IPS-20b (cell line): Measurements from ENCODE around the gene PSMA5.

ENCODE experiments used
- H3K27ac ChIP-seq: one replicate; pipeline ENCODE4 v1.5.1; 2013; ENCODE audit warnings: low read length
- H3K27me3 ChIP-seq: 2 replicates; pipeline ENCODE4 v1.6.1; 2013; ENCODE audit warnings: mild to moderate bottlenecking, low read length, inconsistent platforms; ENCODE audit not compliant: insufficient read depth
- H3K36me3 ChIP-seq: 2 replicates; pipeline ENCODE4 v1.6.1; 2013; ENCODE audit warnings: low read depth, mild to moderate bottlenecking, inconsistent platforms, low read length, moderate library complexity; ENCODE audit not compliant: insufficient read depth
- H3K4me1 ChIP-seq: 2 replicates; pipeline ENCODE4 v1.6.1; 2013; ENCODE audit warnings: mild to moderate bottlenecking, control low read depth, inconsistent platforms, low read length, moderate library complexity; ENCODE audit not compliant: insufficient read depth
- H3K4me3 ChIP-seq: 2 replicates; pipeline ENCODE4 v1.5.1; 2013; ENCODE audit warnings: mild to moderate bottlenecking, low read length, inconsistent platforms
- H3K9ac ChIP-seq: 2 replicates; pipeline ENCODE4 v1.6.1; 2013; ENCODE audit warnings: low read depth, mild to moderate bottlenecking, inconsistent platforms, low read length, moderate library complexity
- H3K9me3 ChIP-seq: 2 replicates; pipeline ENCODE4 v1.6.1; 2013; ENCODE audit warnings: mild to moderate bottlenecking, low read depth, low read length, inconsistent platforms; ENCODE audit not compliant: insufficient read depth

PSMA5 gene

DNA sequence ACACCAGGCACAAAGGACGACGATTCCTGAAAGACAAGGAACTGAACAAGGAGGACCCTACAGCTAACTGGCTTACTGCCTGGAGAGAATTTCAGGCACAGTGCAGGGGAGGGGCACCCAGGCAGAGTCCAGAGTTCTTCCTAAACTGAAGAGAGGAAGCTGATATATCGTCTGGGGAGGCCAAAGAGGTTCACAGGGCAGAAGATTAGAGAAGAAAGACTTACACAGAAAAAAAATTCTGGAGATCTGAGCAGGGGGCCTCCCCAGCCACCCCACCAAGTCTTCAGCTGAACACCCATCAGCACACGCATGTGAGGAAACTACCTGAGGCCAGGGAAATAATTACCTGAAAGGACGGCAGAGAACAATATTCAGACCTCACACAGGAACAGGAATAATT, 53.1 kb downstream of the PSMA5 start:
- Histone ChIP-seq H3K27me3 (no peaks in the 10 kb centered on the region), H3K4me3 (no peak overlapping the region), H3K9ac (no peak overlapping the region), H3K36me3 (no peaks in the 10 kb centered on the region), H3K27ac (no peak overlapping the region), H3K4me1 (peaks cover 14% of the 10 kb centered on the region), H3K9me3 (no peaks in the 10 kb centered on the region)

DNA sequence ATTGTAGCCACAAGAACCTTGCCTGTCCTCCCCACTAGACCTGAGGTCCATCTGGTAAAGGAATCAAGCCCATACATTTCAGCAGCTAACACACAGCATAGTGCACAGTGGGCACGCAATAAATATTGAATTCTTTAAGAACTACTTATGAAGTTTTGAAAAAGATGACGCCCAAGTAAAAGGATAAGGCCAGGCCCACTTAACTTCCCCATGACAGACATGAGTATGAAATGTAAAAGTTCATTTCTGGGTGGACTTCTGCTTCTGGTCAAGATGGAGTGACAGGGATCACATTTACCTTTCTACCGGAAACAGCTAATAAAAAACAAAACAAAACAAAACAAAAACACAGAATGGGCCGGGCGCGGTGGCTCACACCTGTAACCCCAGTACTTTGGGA, 54.0 kb downstream of the PSMA5 start:
- no peak overlapping the region for H3K27ac ChIP-seq
- no peaks in the 10 kb centered on the region for H3K27me3 ChIP-seq
- H3K9me3 ChIP-seq: no peaks in the 10 kb centered on the region
- H3K9ac ChIP-seq: no peak overlapping the region
- H3K4me3 ChIP-seq: no peak overlapping the region
- peaks cover 4% of the 10 kb centered on the region; the same call in 1 of the 2 replicates for H3K36me3 ChIP-seq
- H3K4me1 ChIP-seq: peaks cover 14% of the 10 kb centered on the region

DNA sequence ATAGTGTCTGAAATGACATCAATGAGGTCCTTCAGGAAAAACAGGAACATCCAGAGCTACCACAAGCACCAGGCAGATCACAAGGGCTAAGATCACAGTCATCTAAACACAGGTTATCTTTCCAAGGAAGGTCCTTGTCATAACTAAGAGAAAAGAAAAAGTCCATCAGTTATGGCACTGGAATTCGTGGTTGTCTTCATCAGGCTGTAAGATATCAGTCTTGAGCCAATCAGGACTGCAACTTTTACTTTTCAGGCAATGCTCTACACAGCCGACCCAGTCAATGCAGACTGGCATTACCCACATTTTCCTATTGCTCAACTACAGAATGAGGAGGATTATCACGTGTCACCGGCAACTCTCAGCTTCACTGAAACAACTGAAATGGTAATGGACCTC, 54.9 kb downstream of the PSMA5 start:
- Histone ChIP-seq H3K4me1 (peaks cover 14% of the 10 kb centered on the region), H3K27ac (no peak overlapping the region), H3K4me3 (no peak overlapping the region), H3K9ac (no peak overlapping the region), H3K27me3 (no peaks in the 10 kb centered on the region), H3K36me3 (peaks cover 14% of the 10 kb centered on the region), H3K9me3 (no peaks in the 10 kb centered on the region)

DNA sequence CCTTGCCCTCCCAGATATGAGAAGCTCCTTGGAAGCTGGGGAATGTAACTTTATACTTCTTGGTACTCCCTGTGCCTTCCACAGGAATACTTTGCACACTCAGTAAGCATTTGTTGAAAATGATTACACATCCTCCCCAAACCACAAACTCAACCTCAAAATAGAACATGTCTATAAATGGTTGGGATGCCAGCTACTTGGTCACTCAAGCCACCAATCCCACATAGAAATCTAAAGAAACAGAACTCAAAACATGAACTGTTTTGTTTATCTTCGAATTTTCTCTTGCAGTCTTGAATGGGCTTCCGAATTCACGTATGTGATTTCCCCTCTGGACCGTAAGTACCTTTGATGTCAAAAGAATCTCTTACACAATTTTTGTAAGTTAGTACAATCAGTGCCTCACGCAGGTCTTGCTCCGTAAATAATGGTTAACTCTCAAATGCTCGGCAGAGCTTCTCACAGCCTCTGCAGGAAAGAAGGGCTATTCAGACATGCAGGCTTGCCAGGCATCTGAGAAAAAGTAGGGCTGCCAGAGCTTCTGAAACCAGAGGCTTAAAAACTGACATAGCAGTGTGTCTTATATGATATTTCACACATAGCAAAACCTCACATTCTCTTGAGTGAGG, 55.4 kb downstream of the PSMA5 start:
- H3K9me3 ChIP-seq: no peaks in the 10 kb centered on the region
- H3K9ac ChIP-seq: no peak overlapping the region
- peaks cover 14% of the 10 kb centered on the region for H3K4me1 ChIP-seq
- no peak overlapping the region for H3K27ac ChIP-seq
- H3K27me3 ChIP-seq: no peaks in the 10 kb centered on the region
- no peak overlapping the region for H3K4me3 ChIP-seq
- peaks cover 19% of the 10 kb centered on the region for H3K36me3 ChIP-seq

DNA sequence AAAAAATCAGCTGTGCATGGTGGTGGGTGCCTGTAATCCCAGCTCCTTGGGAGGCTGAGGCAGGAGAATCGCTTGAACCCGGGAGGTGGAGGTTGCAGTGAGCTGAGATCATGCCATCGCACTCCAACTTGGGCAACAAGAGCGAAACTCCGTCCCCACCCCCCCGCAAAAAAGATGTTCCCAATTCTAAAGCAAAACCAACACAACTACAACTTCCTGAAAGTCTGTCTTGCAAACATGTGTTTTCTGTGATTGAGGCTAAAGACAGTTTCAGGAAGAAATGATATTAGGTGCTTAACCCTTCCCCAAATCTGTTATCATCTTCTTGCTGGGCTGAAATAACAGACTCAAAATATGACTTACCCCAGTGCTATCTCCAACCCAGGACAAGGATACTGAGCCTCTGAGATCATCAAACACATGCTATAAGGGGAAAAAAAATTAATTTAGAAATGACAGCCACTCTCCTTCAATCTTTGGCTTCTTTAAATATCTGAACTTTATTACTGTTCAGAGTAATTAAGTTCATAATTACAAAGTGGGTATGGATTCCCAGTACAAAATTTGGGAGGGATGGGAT, 57.0 kb downstream of the PSMA5 start:
- Histone ChIP-seq H3K27ac (no peak overlapping the region), H3K36me3 (peaks cover 30% of the 10 kb centered on the region), H3K9ac (no peak overlapping the region), H3K4me1 (peaks cover 14% of the 10 kb centered on the region), H3K27me3 (no peaks in the 10 kb centered on the region), H3K4me3 (no peak overlapping the region), H3K9me3 (no peaks in the 10 kb centered on the region)

DNA sequence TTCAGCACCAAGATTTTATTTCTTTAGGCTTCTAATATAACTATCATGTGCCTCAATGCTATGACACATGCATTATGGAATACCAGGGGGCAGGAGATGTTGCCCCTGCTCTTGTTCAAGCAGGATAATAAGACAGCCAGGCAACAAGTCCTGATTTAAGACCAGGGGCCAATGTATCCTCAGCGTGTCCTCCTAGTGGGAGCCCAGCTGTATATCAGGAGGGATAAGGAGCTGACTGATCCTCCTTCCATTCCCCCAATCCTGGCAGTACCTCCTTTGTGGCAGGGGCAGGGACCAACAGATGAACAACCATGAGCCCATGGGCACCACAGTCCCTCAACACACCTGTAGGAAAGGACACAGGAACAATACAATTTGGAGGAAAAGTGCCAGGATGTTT, 57.8 kb downstream of the PSMA5 start:
- Histone ChIP-seq H3K27ac (no peak overlapping the region), H3K9ac (no peak overlapping the region), H3K36me3 (peaks cover 31% of the 10 kb centered on the region), H3K4me1 (peaks cover 14% of the 10 kb centered on the region), H3K4me3 (no peak overlapping the region), H3K27me3 (no peaks in the 10 kb centered on the region), H3K9me3 (no peaks in the 10 kb centered on the region)

DNA sequence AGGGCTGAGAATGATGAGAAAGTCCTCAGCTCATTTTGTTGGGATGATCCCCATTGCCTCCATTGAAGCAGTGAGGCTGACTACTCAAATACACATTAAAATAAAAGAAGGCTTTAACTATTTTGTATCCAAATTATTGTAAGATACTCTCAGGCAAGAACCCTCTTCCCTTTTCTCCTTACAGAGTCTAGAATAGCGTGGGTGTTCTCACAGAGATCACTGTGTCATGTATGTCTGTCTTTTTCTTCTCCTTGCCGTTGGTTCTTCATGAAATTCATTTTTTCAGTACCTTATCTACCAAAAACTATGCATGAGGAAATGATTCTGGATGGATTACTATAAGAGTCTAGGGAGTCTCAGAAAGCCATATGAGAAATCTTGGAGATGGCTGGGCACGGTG, 58.6 kb downstream of the PSMA5 start:
- H3K4me3 ChIP-seq: no peak overlapping the region
- H3K9me3 ChIP-seq: no peaks in the 10 kb centered on the region
- H3K27me3 ChIP-seq: no peaks in the 10 kb centered on the region
- H3K4me1 ChIP-seq: peaks cover 14% of the 10 kb centered on the region
- H3K36me3 ChIP-seq: peaks cover 31% of the 10 kb centered on the region
- H3K27ac ChIP-seq: no peak overlapping the region
- no peak overlapping the region for H3K9ac ChIP-seq

DNA sequence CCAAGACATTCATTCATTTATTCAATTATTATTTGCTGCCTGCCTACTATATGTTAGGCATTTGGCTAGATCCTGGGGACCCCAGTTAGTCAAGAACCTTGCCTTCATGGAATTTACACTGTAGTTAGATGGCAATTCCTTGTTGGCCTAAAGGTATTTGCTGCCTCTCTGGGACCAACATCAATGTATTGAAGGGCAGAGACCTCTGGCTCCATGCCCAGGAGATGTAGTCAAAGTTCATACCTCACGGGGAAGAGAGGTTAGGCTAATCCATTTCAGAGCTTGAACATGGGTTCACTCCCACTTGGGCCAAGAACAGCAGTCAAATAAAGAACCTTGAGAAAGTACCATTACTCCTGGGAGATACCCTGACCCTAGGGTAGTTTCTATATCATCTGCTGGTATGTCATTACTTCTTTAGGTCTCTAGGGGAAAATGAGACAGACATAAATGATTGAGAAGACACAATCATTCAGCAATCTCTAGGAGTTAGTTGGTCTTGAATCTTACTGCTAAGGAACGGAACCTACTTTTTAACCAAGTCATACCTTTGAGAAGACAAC, 60.5 kb downstream of the PSMA5 start:
- no peak overlapping the region for H3K27ac ChIP-seq
- H3K36me3 ChIP-seq: peaks cover 31% of the 10 kb centered on the region
- no peaks in the 10 kb centered on the region for H3K27me3 ChIP-seq
- H3K4me1 ChIP-seq: peaks cover 8% of the 10 kb centered on the region; the same call in 1 of the 2 replicates
- no peaks in the 10 kb centered on the region for H3K9me3 ChIP-seq
- no peak overlapping the region for H3K9ac ChIP-seq
- no peak overlapping the region for H3K4me3 ChIP-seq

DNA sequence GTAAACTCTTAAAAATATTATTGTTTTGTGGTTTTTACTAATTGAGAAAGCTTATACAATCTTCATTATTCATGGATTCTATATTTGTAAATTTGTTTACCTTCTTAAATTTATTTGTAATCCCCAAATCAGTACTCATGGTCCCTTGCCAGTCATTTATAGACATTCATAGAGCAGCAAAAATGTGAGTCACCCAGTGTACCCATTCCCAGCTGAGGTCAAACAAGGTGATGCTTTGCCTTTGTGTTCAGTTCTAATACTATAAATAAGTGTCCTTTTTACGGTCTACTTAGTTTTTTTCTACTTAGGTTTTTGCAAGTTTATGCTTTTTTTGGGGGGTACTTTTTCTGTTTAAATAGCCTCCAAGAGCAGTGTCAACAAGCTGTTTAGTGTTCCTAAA, 64.6 kb downstream of the PSMA5 start:
- Histone ChIP-seq H3K36me3 (peaks cover 21% of the 10 kb centered on the region), H3K9ac (no peak overlapping the region), H3K9me3 (no peaks in the 10 kb centered on the region), H3K4me3 (no peak overlapping the region), H3K27ac (no peak overlapping the region), H3K27me3 (no peaks in the 10 kb centered on the region), H3K4me1 (peaks cover 7% of the 10 kb centered on the region; the same call in 1 of the 2 replicates)

DNA sequence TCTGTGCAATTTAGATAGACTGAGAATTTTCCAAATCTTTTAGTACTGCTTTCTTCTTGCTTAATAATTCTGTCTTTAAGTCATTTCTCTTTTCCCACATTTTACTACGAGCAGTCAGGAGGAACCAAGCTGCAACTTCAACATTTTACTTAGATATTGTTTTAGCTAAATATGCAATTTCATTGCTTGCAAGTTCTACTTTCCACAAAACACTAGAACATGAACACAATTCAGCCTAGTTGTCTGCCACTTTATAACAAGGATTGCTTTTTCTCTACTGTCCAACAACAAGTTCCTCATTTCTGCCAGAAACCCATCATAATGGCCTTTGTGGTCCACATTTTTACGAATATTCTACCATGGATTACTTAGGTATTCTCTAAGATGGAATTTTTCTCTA, 65.2 kb downstream of the PSMA5 start:
- Histone ChIP-seq H3K4me3 (no peak overlapping the region), H3K4me1 (peaks cover 7% of the 10 kb centered on the region; the same call in 1 of the 2 replicates), H3K27ac (no peak overlapping the region), H3K36me3 (peaks cover 15% of the 10 kb centered on the region; the same call in 1 of the 2 replicates), H3K27me3 (no peaks in the 10 kb centered on the region), H3K9me3 (no peaks in the 10 kb centered on the region), H3K9ac (no peak overlapping the region)

DNA sequence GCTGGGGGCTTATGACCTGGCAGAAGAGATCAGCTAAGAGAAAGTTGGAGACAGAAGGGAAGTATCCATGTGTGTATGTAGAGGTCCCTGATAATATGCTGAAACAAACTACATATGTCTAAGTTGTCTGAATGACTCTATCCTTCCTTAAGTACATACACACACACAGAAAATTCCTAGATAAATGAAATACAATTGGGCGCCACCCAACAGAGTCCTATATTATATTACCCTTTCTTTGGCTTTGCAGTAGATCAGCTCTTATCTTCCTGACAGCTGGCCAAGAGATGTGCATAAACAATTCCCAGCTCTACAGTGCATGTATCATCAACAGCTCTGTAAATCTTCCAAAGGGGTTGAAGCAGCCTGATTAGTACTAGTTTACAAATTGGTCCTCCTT, 68.6 kb downstream of the PSMA5 start:
- peaks cover 9% of the 10 kb centered on the region; the same call in 1 of the 2 replicates for H3K4me1 ChIP-seq
- no peaks in the 10 kb centered on the region for H3K27me3 ChIP-seq
- no peak overlapping the region for H3K4me3 ChIP-seq
- peaks cover 6% of the 10 kb centered on the region for H3K36me3 ChIP-seq
- no peak overlapping the region for H3K27ac ChIP-seq
- H3K9me3 ChIP-seq: no peaks in the 10 kb centered on the region
- no peak overlapping the region for H3K9ac ChIP-seq

DNA sequence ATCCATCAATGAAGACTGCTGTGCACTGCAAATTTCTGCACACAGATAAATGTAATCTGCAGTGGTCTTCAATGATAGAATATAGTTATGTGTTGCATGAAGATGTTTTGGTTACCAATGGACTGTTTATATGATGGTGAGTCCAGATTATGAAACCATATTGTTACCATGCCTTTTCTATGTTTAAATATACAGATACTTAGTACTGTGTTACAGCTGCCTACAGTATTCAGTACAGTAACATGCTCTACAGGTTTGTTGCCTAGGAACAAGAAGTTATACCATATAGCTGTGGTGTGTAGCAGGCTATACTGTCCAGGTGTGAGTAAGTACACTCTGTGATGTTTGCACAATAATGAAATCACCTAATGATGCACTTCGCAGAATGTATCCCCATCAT, 69.3 kb downstream of the PSMA5 start:
- Histone ChIP-seq H3K27ac (no peak overlapping the region), H3K9ac (no peak overlapping the region), H3K9me3 (no peaks in the 10 kb centered on the region), H3K36me3 (peaks cover 13% of the 10 kb centered on the region), H3K4me3 (no peak overlapping the region), H3K27me3 (no peaks in the 10 kb centered on the region), H3K4me1 (peaks cover 9% of the 10 kb centered on the region; the same call in 1 of the 2 replicates)
